Thyroid gland (tissue), 4 donors: Measurements from ENCODE around the gene CYB561D1. TPM values are rescaled to one million over a fixed set of nuclear protein-coding genes. Genes with fewer than 3 reads are reported as not detected.
A peak's percentile ranks its signal among the peaks of the same experiment; 100 is the strongest.

Source experiments
- DNase-seq, 2 donors: peaks; one replicate each; pipeline ENCODE4 v3.0.0-alpha.2; 2019
- H3K27ac ChIP-seq, 3 donors: fragments of 200-600 bp; sonication (generic); 1 replicate in 2 of 3; 2 replicates in 1 of 3; pipeline ENCODE4 v1.5.1; 2016 to 2019; ENCODE audit warnings: mild to moderate bottlenecking in 1 of 3, moderate library complexity in 1 of 3
- H3K27me3 ChIP-seq: fragments of 200-600 bp; sonication (generic); one replicate; pipeline ENCODE4 v1.5.1; 2019
- H3K36me3 ChIP-seq, 2 donors: fragments of 200-600 bp; sonication (generic); one replicate each; pipeline ENCODE4 v1.5.1; 2016 to 2019
- H3K4me1 ChIP-seq, 2 donors: fragments of 200-600 bp; sonication (generic); one replicate each; pipeline ENCODE4 v1.5.1; 2017 to 2019
- H3K4me3 ChIP-seq, 3 donors: fragments of 200-600 bp; sonication (generic); replicated peaks in 1 of 3; 1 replicate in 2 of 3; 2 replicates in 1 of 3; pipeline ENCODE4 v1.5.1; 2016; ENCODE audit warnings: mild to moderate bottlenecking in 1 of 3
- H3K9me3 ChIP-seq: fragments of 200-600 bp; sonication (generic); one replicate; pipeline ENCODE4 v1.5.1; 2017
- CTCF ChIP-seq, 6 experiments: fragments of 200-600 bp in 3 of 6; fragments of 450-650 bp in 3 of 6; sonication (generic) in 3 of 6; IDR thresholded peaks; one replicate each; pipeline ENCODE4 v1.5.1; 2016 to 2019; ENCODE audit warnings: antibody characterized with exemption in 6 of 6, mild to moderate bottlenecking in 2 of 6, inconsistent platforms in 1 of 6, moderate library complexity in 1 of 6
- POLR2A ChIP-seq, 2 donors: fragments of 450-650 bp; IDR thresholded peaks; one replicate each; pipeline ENCODE4 v1.6.1; 2017; ENCODE audit warnings: antibody characterized with exemption in 2 of 2, mild to moderate bottlenecking in 2 of 2, moderate library complexity in 1 of 2
- WGBS, 2 donors: methylation state at CpG; one replicate each; pipeline ENCODE4 v1.1.5; 2017; 5-methylcytosine and 5-hydroxymethylcytosine counted together
- intact Hi-C: fragments of 100-400 bp; cut with DNase I; formaldehyde crosslinking; loops from one replicate; pipeline ENCODE4 v1.15.1; 2023
- total RNA-seq, 4 donors: library from RNA; depleted of rRNA; stranded (reverse); fragments of >200 nt; gene quantifications; one replicate each; pipeline ENCODE4 v1.2.3, GENCODE V29; 2016

CYB561D1 gene
- total RNA-seq, 4 donors from 2014 or later, result 8.1 to 16.0 (median 12.2) TPM

GRCh38 chr1:109529881-109530456 is 36.1 kb downstream of the CYB561D1 start:
- no peaks in the 10 kb centered on the region for H3K27me3 ChIP-seq
- no peak overlapping the region for H3K27ac ChIP-seq
- 42 to 62% methylated on average over 7 to 8 of the region's 8 CpGs for WGBS, 2 donors
- peaks cover 4 to 6% of the 10 kb centered on the region in 2 donors for H3K4me1 ChIP-seq
- intact Hi-C loops, result loop anchor here (2.0 to 10.0 kb wide), 3 partner anchors 37 to 265 kb away; partner anchors contain the start of gene PSMA5
- H3K4me3 ChIP-seq, result no peak overlapping the region
- H3K9me3 ChIP-seq, result no peaks in the 10 kb centered on the region
- H3K36me3 ChIP-seq, result no peaks in the 10 kb centered on the region
- TF ChIP-seq POLR2A (IDR thresholded peaks at IDR 0.05), result no peak
- no peak for TF ChIP-seq CTCF (IDR thresholded peaks at IDR 0.05)
- DNase-seq, result no peak

GRCh38 chr1:109530457-109531087 is 36.7 kb downstream of the CYB561D1 start:
- H3K27me3 ChIP-seq, result no peaks in the 10 kb centered on the region
- peaks cover 4 to 6% of the 10 kb centered on the region in 2 donors for H3K4me1 ChIP-seq
- H3K9me3 ChIP-seq, result no peaks in the 10 kb centered on the region
- intact Hi-C loops, result loop anchor here (2.0 to 10.0 kb wide), 3 partner anchors 38 to 266 kb away; partner anchors contain the start of gene PSMA5
- 65 to 68% methylated on average over 10 to 13 of the region's 13 CpGs for WGBS, 2 donors
- no peaks in the 10 kb centered on the region for H3K36me3 ChIP-seq
- DNase-seq, result peak; percentile 38 to 58
- TF ChIP-seq POLR2A (IDR thresholded peaks at IDR 0.05), result no peak
- TF ChIP-seq CTCF (IDR thresholded peaks at IDR 0.05), result no peak
- no peak overlapping the region for H3K4me3 ChIP-seq
- H3K27ac ChIP-seq, result no peak overlapping the region

GRCh38 chr1:109531380-109531779 is 37.5 kb downstream of the CYB561D1 start:
- 77 to 88% methylated on average over 4 of the region's 4 CpGs for WGBS, 2 donors

GRCh38 chr1:109531826-109532364 is 38.0 kb downstream of the CYB561D1 start:
- Histone ChIP-seq H3K9me3 (no peaks in the 10 kb centered on the region), H3K36me3 (no peaks in the 10 kb centered on the region), H3K4me1 (peaks cover 4 to 6% of the 10 kb centered on the region in 2 donors), H3K27ac (no peak overlapping the region), H3K4me3 (no peak overlapping the region), H3K27me3 (no peaks in the 10 kb centered on the region)
- no peak for DNase-seq
- TF ChIP-seq CTCF (IDR thresholded peaks at IDR 0.05) (no peak), POLR2A (IDR thresholded peaks at IDR 0.05) (no peak)
- intact Hi-C loops, result loop anchor here (2.0 to 10.0 kb wide), 3 partner anchors 39 to 267 kb away; partner anchors contain the start of gene PSMA5
- WGBS, 2 donors, result 41 to 73% methylated on average over 14 to 16 of the region's 16 CpGs

More at GRCh38 chr1:109531380-109531779, 37.5 kb downstream of the CYB561D1 start:
- TF ChIP-seq POLR2A (IDR thresholded peaks at IDR 0.05) (no peak), CTCF (IDR thresholded peaks at IDR 0.05) (no peak)
- H3K4me1 ChIP-seq, result peaks cover 4 to 6% of the 10 kb centered on the region in 2 donors
- no peak overlapping the region for H3K4me3 ChIP-seq
- no peak overlapping the region for H3K27ac ChIP-seq
- no peak for DNase-seq
- H3K9me3 ChIP-seq, result no peaks in the 10 kb centered on the region
- intact Hi-C loops, result loop anchor here (2.0 to 10.0 kb wide), 3 partner anchors 39 to 267 kb away; partner anchors contain the start of gene PSMA5
- no peaks in the 10 kb centered on the region for H3K36me3 ChIP-seq
- H3K27me3 ChIP-seq, result no peaks in the 10 kb centered on the region
